HepG2 (cell line): ENCODE data around the gene BLCAP. TPM values are rescaled to one million over a fixed set of nuclear protein-coding genes. Genes with fewer than 3 reads are reported as not detected.

Source experiments
- ATAC-seq: fragments of 200-7000 bp; cut with Tn5 transposase; 3 replicates; pipeline ENCODE4 v1.9.1; 2020; ENCODE audit warnings: mild to moderate bottlenecking, moderate library complexity
- BruUV-seq: library from RNA; stranded (reverse); fragments of 400-500 nt; replicated peaks from 2 replicates; lab custom pipeline; 2021; lab: Mats Ljungman, UMichigan
- CTCF ChIA-PET: fragments of 300-600 bp; formaldehyde crosslinking; extraction: SDS; loops from one replicate; lab custom pipeline; 2021; ENCODE audit warnings: low total read pairs, inconsistent platforms, low intra/inter-chr PET ratio; lab: Yijun Ruan, JAX
- POLR2A ChIA-PET: fragments of 350-600 bp; sonication (Branson Sonifier 250); formaldehyde crosslinking; loops from one replicate; lab custom pipeline; 2020; ENCODE audit warnings: antibody characterized with exemption, inconsistent platforms; lab: Yijun Ruan, JAX
- DNase-seq: peaks from one replicate; pipeline ENCODE4 v3.0.0-alpha.2; 2015; ENCODE audit warnings: low spot score
- FAIRE-seq: peaks from 3 replicates; lab custom pipeline; 2011; peaks lifted over from hg19 to GRCh38; lab: Jason Lieb, UNC
- H2AFZ ChIP-seq: one replicate; pipeline ENCODE4 v1.6.1; 2011; ENCODE audit warnings: low read length, inconsistent platforms
- H3K27ac ChIP-seq: fragments of 300-600 bp; 3 replicates; pipeline ENCODE4 v1.8.0; 2011; ENCODE audit warnings: mixed run types, mild to moderate bottlenecking, mixed read lengths, low read length, inconsistent platforms; ENCODE audit not compliant: insufficient read depth; ENCODE audit errors: extremely low read length
- H3K27me3 ChIP-seq, 2 experiments: fragments of 200-600 bp in 1 of 2; 2 replicates in 1 of 2; 3 replicates in 1 of 2; pipeline versions ENCODE4 v1.6.0 to v1.8.0; 2011; ENCODE audit warnings: low read length in 2 of 2, mild to moderate bottlenecking in 2 of 2, moderate library complexity in 2 of 2, inconsistent platforms in 1 of 2; ENCODE audit not compliant: insufficient read depth in 2 of 2, control insufficient read depth in 1 of 2
- H3K36me3 ChIP-seq, 2 experiments: fragments of 200-600 bp in 1 of 2; replicated peaks in 1 of 2; 2 replicates in 1 of 2; 3 replicates in 1 of 2; pipeline versions ENCODE4 v1.5.1 to v1.8.0; 2011; ENCODE audit warnings: low read length in 2 of 2, inconsistent platforms in 1 of 2; ENCODE audit not compliant: insufficient read depth in 2 of 2, control insufficient read depth in 1 of 2
- H3K4me1 ChIP-seq: 2 replicates; pipeline ENCODE4 v1.5.1; 2012; ENCODE audit warnings: low read length, inconsistent platforms; ENCODE audit not compliant: insufficient read depth
- H3K4me2 ChIP-seq: 2 replicates; pipeline ENCODE4 v1.6.0; 2011; ENCODE audit warnings: low read depth, low read length, inconsistent platforms
- H3K4me3 ChIP-seq, 3 experiments: fragments of 200-600 bp in 1 of 3; sonication (generic), shearing (Covaris generic) in 1 of 3; replicated peaks in 1 of 3; 2 replicates each; pipeline ENCODE4 v1.5.1; 2011 to 2016; ENCODE audit warnings: low read length in 3 of 3, inconsistent platforms in 2 of 3, low read depth in 2 of 3, mild to moderate bottlenecking in 2 of 3, control low read depth in 1 of 3, mixed read lengths in 1 of 3; ENCODE audit not compliant: insufficient read depth in 1 of 3
- H3K79me2 ChIP-seq: one replicate; pipeline ENCODE4 v1.6.1; 2011; ENCODE audit warnings: low read length, inconsistent platforms; ENCODE audit not compliant: insufficient read depth
- H3K9ac ChIP-seq: 2 replicates; pipeline ENCODE4 v1.6.0; 2011; ENCODE audit warnings: mild to moderate bottlenecking, low read depth, low read length, inconsistent platforms; ENCODE audit not compliant: insufficient read depth
- H3K9me3 ChIP-seq: 2 replicates; pipeline ENCODE4 v1.5.1; 2012; ENCODE audit warnings: mild to moderate bottlenecking, low read length
- H4K20me1 ChIP-seq: 2 replicates; pipeline ENCODE4 v1.6.0; 2011; ENCODE audit warnings: inconsistent platforms, mild to moderate bottlenecking, low read length, moderate library complexity; ENCODE audit not compliant: insufficient read depth
- AFF4 ChIP-seq: sonication (generic); formaldehyde crosslinking; IDR thresholded peaks from 2 replicates; pipeline ENCODE4 v1.4.0; 2020; ENCODE audit warnings: missing genetic modification reagents
- ARHGAP35 ChIP-seq: sonication (generic); formaldehyde crosslinking; IDR thresholded peaks from 2 replicates; pipeline ENCODE4 v1.9.0; 2022; ENCODE audit warnings: mild to moderate bottlenecking, inconsistent platforms, moderate library complexity, missing genetic modification reagents, borderline replicate concordance
- BRCA1 ChIP-seq: sonication (generic); formaldehyde crosslinking; IDR thresholded peaks from 2 replicates; pipeline ENCODE4 v1.4.0; 2020; ENCODE audit warnings: missing genetic modification reagents
- HNRNPH1 ChIP-seq: fragments of 200-400 bp; formaldehyde crosslinking; optimal IDR thresholded peaks from 2 replicates; pipeline ENCODE3; 2017; ENCODE audit warnings: mild to moderate bottlenecking, low read depth, low read length
- ZFX ChIP-seq: sonication (generic); formaldehyde crosslinking; IDR thresholded peaks from 2 replicates; pipeline ENCODE4 v1.4.0; 2020; ENCODE audit warnings: mild to moderate bottlenecking, low read depth, missing genetic modification reagents, moderate library complexity
- ZNF282 ChIP-seq: fragments of 450-650 bp; IDR thresholded peaks from 2 replicates; pipeline ENCODE4 v1.6.1; 2018; ENCODE audit not compliant: partially characterized antibody
- ZNF564 ChIP-seq: sonication (generic); formaldehyde crosslinking; IDR thresholded peaks from 2 replicates; pipeline ENCODE4 v1.8.1; 2023; ENCODE audit warnings: mild to moderate bottlenecking, missing genetic modification reagents
- WGBS: methylation state at CpG from one replicate; pipeline ENCODE4 v1.1.6; 2017; ENCODE audit warnings: low lambda C conversion rate; 5-methylcytosine and 5-hydroxymethylcytosine counted together
- in situ Hi-C: cut with HindIII; loops from 2 replicates; pipeline ENCODE4 v1.10.0; 2017; ENCODE audit warnings: low pct_unique_long_range_greater_than_20kb; ENCODE audit not compliant: extremely low pct_ligation_motif_present
- intact Hi-C: fragments of 100-400 bp; cut with micrococcal nuclease; formaldehyde crosslinking; loops from one replicate; pipeline ENCODE4 v1.10.0; 2022; ENCODE audit not compliant: unreplicated experiment
- polyA plus RNA-seq, 8 experiments: library from polyadenylated mRNA; depleted of rRNA in 3 of 8; stranded (reverse) in 7 of 8; unstranded in 1 of 8; fragments of >200 nt; fragmentation: Illumina TruSeq in 4 of 8; extraction: Trizol in 4 of 8; gene quantifications; 2 replicates each; pipeline versions ENCODE4 v1.2.1 to v1.2.3, GENCODE V29; 2011 to 2016; ENCODE audit warnings: low read depth in 4 of 8, missing spikeins in 1 of 8, mixed read lengths in 1 of 8; ENCODE audit not compliant: insufficient read depth in 1 of 8
- total RNA-seq, 5 experiments: library from RNA; depleted of rRNA; stranded (reverse); fragments of >200 nt; fragmentation: Illumina TruSeq; extraction: Trizol; gene quantifications; 2 replicates each; pipeline ENCODE4 v1.2.3, GENCODE V29; 2016; ENCODE audit warnings: low read depth in 1 of 5
- TF ChIP-seq, protein P1 (sequence below): sonication (generic); formaldehyde crosslinking; IDR thresholded peaks from 2 replicates; pipeline ENCODE4 v1.8.0; 2022; ENCODE audit warnings: mild to moderate bottlenecking, missing genetic modification reagents

The BLCAP gene
- total and polyA plus RNA-seq, 2 of the 13 experiments (the other 11 are each of a cell fraction or from before 2014, with no cell fraction given) = 52.4 to 86.8 TPM

GRCh38 chr20:37574199-37574890 is 46.7 kb upstream of the BLCAP start:
- H3K79me2 ChIP-seq = no peaks in the 10 kb centered on the region
- no peak overlapping the region for H3K27ac ChIP-seq
- H3K9me3 ChIP-seq = no peaks in the 10 kb centered on the region
- 25% methylated on average over 5 of the region's 5 CpGs for WGBS
- no peak overlapping the region for H2AFZ ChIP-seq
- no peak for TF ChIP-seq ARHGAP35
- TF ChIP-seq BRCA1 (CRISPR knock-in tag) = no peak
- no peak for TF ChIP-seq ZFX (CRISPR knock-in tag)
- no peak for TF ChIP-seq AFF4 (CRISPR knock-in tag)
- no peak for TF ChIP-seq HNRNPH1
- no peak for TF ChIP-seq ZNF282
- TF ChIP-seq, protein P1, sequence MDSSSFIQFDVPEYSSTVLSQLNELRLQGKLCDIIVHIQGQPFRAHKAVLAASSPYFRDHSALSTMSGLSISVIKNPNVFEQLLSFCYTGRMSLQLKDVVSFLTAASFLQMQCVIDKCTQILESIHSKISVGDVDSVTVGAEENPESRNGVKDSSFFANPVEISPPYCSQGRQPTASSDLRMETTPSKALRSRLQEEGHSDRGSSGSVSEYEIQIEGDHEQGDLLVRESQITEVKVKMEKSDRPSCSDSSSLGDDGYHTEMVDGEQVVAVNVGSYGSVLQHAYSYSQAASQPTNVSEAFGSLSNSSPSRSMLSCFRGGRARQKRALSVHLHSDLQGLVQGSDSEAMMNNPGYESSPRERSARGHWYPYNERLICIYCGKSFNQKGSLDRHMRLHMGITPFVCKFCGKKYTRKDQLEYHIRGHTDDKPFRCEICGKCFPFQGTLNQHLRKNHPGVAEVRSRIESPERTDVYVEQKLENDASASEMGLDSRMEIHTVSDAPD (CRISPR knock-in tag) = no peak
- TF ChIP-seq ZNF564 (CRISPR knock-in tag) = no peak
- H3K9ac ChIP-seq = no peak overlapping the region
- H4K20me1 ChIP-seq = no peaks in the 10 kb centered on the region
- CTCF ChIA-PET = no interaction called here
- ATAC-seq = no peak; the same call in 2 of the 3 replicates
- POLR2A ChIA-PET = no interaction called here
- DNase-seq = no peak
- no peaks in the 10 kb centered on the region for H3K36me3 ChIP-seq
- FAIRE-seq = no peak
- no peak overlapping the region for H3K4me3 ChIP-seq
- H3K4me2 ChIP-seq = no peak overlapping the region
- no peaks in the 10 kb centered on the region for H3K4me1 ChIP-seq
- in situ Hi-C loops (loop anchor here (25.0 kb wide), 1 partner anchor 638 kb away; no protein-coding TSS in a partner anchor), intact Hi-C loops (no loop called here)
- peaks cover 0 to 19% of the 10 kb centered on the region in 2 experiments; a peak in 2 of 5 replicates for H3K27me3 ChIP-seq
- no TSS peak for BruUV-seq
